Sigmoid colon (tissue), 4 donors: ENCODE measurements around the gene LYPD6B.

Source experiments
- POLR2A ChIP-seq, 2 donors: fragments of 450-650 bp; IDR thresholded peaks; one replicate each; pipeline ENCODE4 v1.6.1; 2016; ENCODE audit warnings: antibody characterized with exemption in 2 of 2, mild to moderate bottlenecking in 2 of 2, moderate library complexity in 2 of 2
- POLR2AphosphoS5 ChIP-seq, 4 donors: sonication (generic); formaldehyde crosslinking; IDR thresholded peaks; one replicate each; pipeline ENCODE4 v1.6.1; 2017; ENCODE audit warnings: antibody characterized with exemption in 4 of 4

GRCh38 chr2:149034406-149034805, 4.1 kb upstream of the LYPD6B start:
- TF ChIP-seq POLR2AphosphoS5 (IDR thresholded peaks at IDR 0.05) (no peak), POLR2A (IDR thresholded peaks at IDR 0.05) (no peak)
